Neural cell (in vitro differentiated cells): ENCODE data around the gene MAIP1. TPM values are rescaled to one million over a fixed set of nuclear protein-coding genes. Genes with fewer than 3 reads are reported as not detected.

Experiments
- H2AFZ ChIP-seq: fragments of 200-600, 300-800 bp; sonication (generic), shearing (Covaris generic); 2 replicates; pipeline ENCODE4 v1.6.0; 2014; ENCODE audit warnings: low read depth, mild to moderate bottlenecking, antibody characterized with exemption, low read length, moderate library complexity
- H3F3A ChIP-seq: fragments of 200-600 bp; shearing (Covaris generic); 2 replicates; pipeline ENCODE4 v1.6.1; 2016; ENCODE audit warnings: mild to moderate bottlenecking, moderate library complexity, mixed read lengths, antibody characterized with exemption, low read length; ENCODE audit not compliant: insufficient read depth, poor library complexity, severe bottlenecking
- H3K27ac ChIP-seq: fragments of 200-600, 300-800 bp; sonication (generic), shearing (Covaris generic); 2 replicates; pipeline ENCODE4 v1.5.1; 2014; ENCODE audit warnings: mild to moderate bottlenecking, low read length, moderate library complexity
- H3K27me3 ChIP-seq: fragments of 300-800, 200-600 bp; sonication (generic), shearing (Covaris generic); 2 replicates; pipeline ENCODE4 v1.6.0; 2014; ENCODE audit warnings: mild to moderate bottlenecking, low read depth, low read length, moderate library complexity; ENCODE audit not compliant: insufficient read depth
- H3K36me3 ChIP-seq: fragments of 300-800, 200-600 bp; sonication (generic), shearing (Covaris generic); 2 replicates; pipeline ENCODE4 v1.5.1; 2014; ENCODE audit warnings: mild to moderate bottlenecking, antibody characterized with exemption, low read length, moderate library complexity; ENCODE audit not compliant: insufficient read depth
- H3K4me2 ChIP-seq: fragments of 300-800, 200-600 bp; sonication (generic), shearing (Covaris generic); 2 replicates; pipeline ENCODE4 v1.6.0; 2014; ENCODE audit warnings: mild to moderate bottlenecking, low read length
- H3K4me3 ChIP-seq: fragments of 300-800, 200-600 bp; sonication (generic), shearing (Covaris generic); 2 replicates; pipeline ENCODE4 v1.5.1; 2014; ENCODE audit warnings: mild to moderate bottlenecking, low read length, moderate library complexity
- H3K79me2 ChIP-seq: fragments of 200-600 bp; shearing (Covaris generic); replicated peaks from 2 replicates; pipeline ENCODE4 v1.6.0; 2014; ENCODE audit warnings: mild to moderate bottlenecking, low read length, moderate library complexity; ENCODE audit not compliant: insufficient read depth
- H3K9ac ChIP-seq: fragments of 300-800, 200-600 bp; sonication (generic), shearing (Covaris generic); 2 replicates; pipeline ENCODE4 v1.6.1; 2016; ENCODE audit warnings: mild to moderate bottlenecking, low read length, mixed read lengths
- H3K9me2 ChIP-seq: fragments of 200-600 bp; shearing (Covaris generic); 2 replicates; pipeline ENCODE4 v1.6.1; 2016; ENCODE audit warnings: mild to moderate bottlenecking, low read length, mixed read lengths; ENCODE audit not compliant: insufficient read depth
- H3K9me3 ChIP-seq: fragments of 200-600, 300-800 bp; sonication (generic), shearing (Covaris generic); 2 replicates; pipeline ENCODE4 v1.6.1; 2016; ENCODE audit warnings: mild to moderate bottlenecking, mixed run types, low read length, moderate library complexity, mixed read lengths
- H4K20me1 ChIP-seq: fragments of 200-600 bp; shearing (Covaris generic); 2 replicates; pipeline ENCODE4 v1.6.1; 2016; ENCODE audit warnings: mild to moderate bottlenecking, mixed run types; ENCODE audit not compliant: insufficient read depth
- EP300 ChIP-seq: fragments of 450-650 bp; conservative IDR thresholded peaks from 2 replicates; pipeline ENCODE4 v1.6.1; 2014; ENCODE audit warnings: antibody characterized with exemption, mild to moderate bottlenecking, moderate library complexity; ENCODE audit not compliant: poor library complexity, severe bottlenecking
- EZH2 ChIP-seq: fragments of 200-600, 300-800 bp; shearing (Covaris generic), sonication (generic); IDR thresholded peaks from 2 replicates; pipeline ENCODE4 v1.6.1; 2014; ENCODE audit warnings: antibody characterized with exemption, low read length, borderline replicate concordance, mild to moderate bottlenecking; ENCODE audit not compliant: insufficient read depth, poor library complexity, severe bottlenecking
- MXI1 ChIP-seq: fragments of 450-650 bp; conservative IDR thresholded peaks from 2 replicates; pipeline ENCODE4 v1.6.1; 2014; ENCODE audit warnings: antibody characterized with exemption, mild to moderate bottlenecking; ENCODE audit not compliant: poor library complexity, severe bottlenecking
- POLR2AphosphoS5 ChIP-seq: IDR thresholded peaks from 2 replicates; pipeline ENCODE4 v1.6.1; 2012
- RAD21 ChIP-seq: fragments of 450-650 bp; conservative IDR thresholded peaks from 2 replicates; pipeline ENCODE4 v1.6.1; 2014; ENCODE audit warnings: antibody characterized with exemption, mild to moderate bottlenecking, moderate library complexity
- SMC3 ChIP-seq: fragments of 450-650 bp; conservative IDR thresholded peaks from 2 replicates; pipeline ENCODE4 v1.6.1; 2014; ENCODE audit warnings: antibody characterized with exemption, mild to moderate bottlenecking, moderate library complexity; ENCODE audit not compliant: poor library complexity
- TAF1 ChIP-seq: IDR thresholded peaks from 2 replicates; pipeline ENCODE4 v1.6.1; 2012; ENCODE audit warnings: low read depth
- polyA plus RNA-seq: library from polyadenylated mRNA; depleted of rRNA; stranded (reverse); fragments of >200 nt; gene quantifications from 2 replicates; pipeline ENCODE4 v1.2.3, GENCODE V29; 2014
- TF ChIP-seq, protein P1 (sequence below): fragments of 450-650 bp; IDR thresholded peaks from 2 replicates; pipeline ENCODE4 v1.5.1; 2014; ENCODE audit warnings: antibody characterized with exemption, mild to moderate bottlenecking, moderate library complexity; ENCODE audit not compliant: poor library complexity, severe bottlenecking
- TF ChIP-seq, protein P2 (sequence below): IDR thresholded peaks from 2 replicates; pipeline ENCODE4 v1.6.1; 2012; ENCODE audit warnings: borderline replicate concordance

Gene MAIP1
- polyA plus RNA-seq, 1 donor from 2014 or later, result 24.1 TPM

DNA sequence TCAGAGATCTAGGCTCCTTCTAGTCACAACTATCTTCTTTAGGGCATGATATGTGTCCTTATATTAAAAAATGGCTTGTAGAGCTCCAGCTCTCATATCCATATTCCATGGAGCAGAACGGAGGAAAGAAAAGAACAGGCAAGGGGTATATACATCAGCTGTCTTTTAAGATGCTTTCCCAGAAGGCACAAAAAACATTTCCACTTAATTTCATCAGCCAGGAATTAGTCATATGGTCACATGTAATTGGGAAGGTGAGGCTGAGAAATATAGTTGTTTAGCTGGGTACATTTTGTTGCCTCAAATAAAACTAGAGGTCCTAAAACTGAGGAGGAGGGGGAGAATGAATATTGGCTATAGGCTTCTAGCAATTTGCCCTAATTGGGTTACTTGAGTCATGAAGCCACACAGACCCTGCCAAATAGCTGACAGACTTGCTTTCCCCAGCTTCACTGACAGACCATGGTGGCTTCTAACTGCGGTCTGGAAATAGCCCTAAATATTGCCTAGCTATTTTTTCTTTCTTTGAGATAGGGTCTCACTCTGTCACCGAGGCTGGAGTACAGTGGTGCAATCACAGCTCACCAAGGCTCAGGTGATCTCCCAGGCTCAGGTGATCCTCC is 20.0 kb downstream of the MAIP1 start:
- Histone ChIP-seq H3K36me3 (no peaks in the 10 kb centered on the region), H4K20me1 (no peaks in the 10 kb centered on the region), H3K27ac (no peak overlapping the region), H3K27me3 (no peaks in the 10 kb centered on the region), H3K9ac (no peak overlapping the region), H3K79me2 (no peaks in the 10 kb centered on the region), H3K9me3 (no peaks in the 10 kb centered on the region), H3K4me2 (no peak overlapping the region), H3K4me3 (no peak overlapping the region), H2AFZ (no peak overlapping the region), H3F3A (no peaks in the 10 kb centered on the region), H3K9me2 (no peaks in the 10 kb centered on the region)
- TF ChIP-seq TAF1 (no peak), SMC3 (no peak), POLR2AphosphoS5 (no peak), EP300 (no peak), RAD21 (no peak), EZH2 (no peak), MXI1 (no peak)
- TF ChIP-seq, protein P1, sequence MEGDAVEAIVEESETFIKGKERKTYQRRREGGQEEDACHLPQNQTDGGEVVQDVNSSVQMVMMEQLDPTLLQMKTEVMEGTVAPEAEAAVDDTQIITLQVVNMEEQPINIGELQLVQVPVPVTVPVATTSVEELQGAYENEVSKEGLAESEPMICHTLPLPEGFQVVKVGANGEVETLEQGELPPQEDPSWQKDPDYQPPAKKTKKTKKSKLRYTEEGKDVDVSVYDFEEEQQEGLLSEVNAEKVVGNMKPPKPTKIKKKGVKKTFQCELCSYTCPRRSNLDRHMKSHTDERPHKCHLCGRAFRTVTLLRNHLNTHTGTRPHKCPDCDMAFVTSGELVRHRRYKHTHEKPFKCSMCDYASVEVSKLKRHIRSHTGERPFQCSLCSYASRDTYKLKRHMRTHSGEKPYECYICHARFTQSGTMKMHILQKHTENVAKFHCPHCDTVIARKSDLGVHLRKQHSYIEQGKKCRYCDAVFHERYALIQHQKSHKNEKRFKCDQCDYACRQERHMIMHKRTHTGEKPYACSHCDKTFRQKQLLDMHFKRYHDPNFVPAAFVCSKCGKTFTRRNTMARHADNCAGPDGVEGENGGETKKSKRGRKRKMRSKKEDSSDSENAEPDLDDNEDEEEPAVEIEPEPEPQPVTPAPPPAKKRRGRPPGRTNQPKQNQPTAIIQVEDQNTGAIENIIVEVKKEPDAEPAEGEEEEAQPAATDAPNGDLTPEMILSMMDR, result no peak
- TF ChIP-seq, protein P2, sequence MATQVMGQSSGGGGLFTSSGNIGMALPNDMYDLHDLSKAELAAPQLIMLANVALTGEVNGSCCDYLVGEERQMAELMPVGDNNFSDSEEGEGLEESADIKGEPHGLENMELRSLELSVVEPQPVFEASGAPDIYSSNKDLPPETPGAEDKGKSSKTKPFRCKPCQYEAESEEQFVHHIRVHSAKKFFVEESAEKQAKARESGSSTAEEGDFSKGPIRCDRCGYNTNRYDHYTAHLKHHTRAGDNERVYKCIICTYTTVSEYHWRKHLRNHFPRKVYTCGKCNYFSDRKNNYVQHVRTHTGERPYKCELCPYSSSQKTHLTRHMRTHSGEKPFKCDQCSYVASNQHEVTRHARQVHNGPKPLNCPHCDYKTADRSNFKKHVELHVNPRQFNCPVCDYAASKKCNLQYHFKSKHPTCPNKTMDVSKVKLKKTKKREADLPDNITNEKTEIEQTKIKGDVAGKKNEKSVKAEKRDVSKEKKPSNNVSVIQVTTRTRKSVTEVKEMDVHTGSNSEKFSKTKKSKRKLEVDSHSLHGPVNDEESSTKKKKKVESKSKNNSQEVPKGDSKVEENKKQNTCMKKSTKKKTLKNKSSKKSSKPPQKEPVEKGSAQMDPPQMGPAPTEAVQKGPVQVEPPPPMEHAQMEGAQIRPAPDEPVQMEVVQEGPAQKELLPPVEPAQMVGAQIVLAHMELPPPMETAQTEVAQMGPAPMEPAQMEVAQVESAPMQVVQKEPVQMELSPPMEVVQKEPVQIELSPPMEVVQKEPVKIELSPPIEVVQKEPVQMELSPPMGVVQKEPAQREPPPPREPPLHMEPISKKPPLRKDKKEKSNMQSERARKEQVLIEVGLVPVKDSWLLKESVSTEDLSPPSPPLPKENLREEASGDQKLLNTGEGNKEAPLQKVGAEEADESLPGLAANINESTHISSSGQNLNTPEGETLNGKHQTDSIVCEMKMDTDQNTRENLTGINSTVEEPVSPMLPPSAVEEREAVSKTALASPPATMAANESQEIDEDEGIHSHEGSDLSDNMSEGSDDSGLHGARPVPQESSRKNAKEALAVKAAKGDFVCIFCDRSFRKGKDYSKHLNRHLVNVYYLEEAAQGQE, result no peak

DNA sequence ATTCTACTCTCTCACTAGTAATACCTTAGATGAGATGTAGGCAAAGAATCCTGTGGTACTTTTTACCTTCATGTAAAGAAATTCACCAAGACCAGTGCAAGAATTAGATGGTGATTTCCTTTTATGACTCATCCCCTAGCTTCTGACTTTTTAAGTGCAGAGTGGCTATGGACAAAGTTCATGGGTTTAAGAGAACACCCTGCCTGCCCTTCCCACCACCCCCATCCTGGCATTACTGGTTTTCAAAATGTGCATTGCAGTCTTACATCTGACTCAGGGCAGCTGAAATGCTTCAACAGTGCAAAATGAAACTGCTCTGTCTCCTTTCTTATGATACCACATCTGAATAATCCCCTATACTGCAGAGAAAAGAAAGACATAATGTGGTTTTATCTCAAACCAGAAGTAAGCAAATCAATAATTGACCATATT is 22.6 kb downstream of the MAIP1 start:
- Histone ChIP-seq H4K20me1 (no peaks in the 10 kb centered on the region), H3K4me2 (no peak overlapping the region), H3K9me3 (no peaks in the 10 kb centered on the region), H3K4me3 (no peak overlapping the region), H3K27me3 (no peaks in the 10 kb centered on the region), H3K27ac (no peak overlapping the region), H2AFZ (no peak overlapping the region), H3F3A (no peaks in the 10 kb centered on the region), H3K9me2 (no peaks in the 10 kb centered on the region), H3K9ac (no peak overlapping the region), H3K79me2 (no peaks in the 10 kb centered on the region), H3K36me3 (no peaks in the 10 kb centered on the region)
- TF ChIP-seq MXI1 (no peak), EZH2 (no peak), POLR2AphosphoS5 (no peak), SMC3 (no peak), TAF1 (no peak)
- TF ChIP-seq, protein P1, result no peak
